GM18526 (cell line): ENCODE results near the gene MRPL18.

ENCODE experiments used
- POLR2A ChIP-seq: IDR thresholded peaks from 3 replicates; pipeline ENCODE4 v1.6.1; 2011; ENCODE audit not compliant: insufficient read length; ENCODE audit errors: extremely low read depth

The MRPL18 gene

DNA sequence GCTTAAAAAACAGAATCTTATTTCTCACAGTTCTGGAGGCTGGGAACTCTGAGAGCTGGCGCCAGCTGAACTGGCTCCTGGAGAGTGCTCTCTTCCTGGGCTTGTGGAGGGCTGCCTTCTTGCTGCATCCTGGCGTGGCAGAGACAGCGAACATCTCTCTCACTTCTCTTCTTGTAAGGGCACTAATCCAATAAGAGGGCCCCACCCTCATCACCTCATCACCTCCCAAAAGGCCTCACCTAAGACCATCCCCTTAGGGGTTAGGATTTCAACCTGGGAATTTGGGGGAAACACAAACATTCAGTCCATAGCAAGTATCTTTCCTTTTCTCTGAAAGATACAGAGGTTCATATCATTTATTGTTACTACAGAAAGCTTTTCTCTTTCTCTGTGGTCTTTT, 33.7 kb downstream of the MRPL18 start:
- TF ChIP-seq POLR2A, result no peak

DNA sequence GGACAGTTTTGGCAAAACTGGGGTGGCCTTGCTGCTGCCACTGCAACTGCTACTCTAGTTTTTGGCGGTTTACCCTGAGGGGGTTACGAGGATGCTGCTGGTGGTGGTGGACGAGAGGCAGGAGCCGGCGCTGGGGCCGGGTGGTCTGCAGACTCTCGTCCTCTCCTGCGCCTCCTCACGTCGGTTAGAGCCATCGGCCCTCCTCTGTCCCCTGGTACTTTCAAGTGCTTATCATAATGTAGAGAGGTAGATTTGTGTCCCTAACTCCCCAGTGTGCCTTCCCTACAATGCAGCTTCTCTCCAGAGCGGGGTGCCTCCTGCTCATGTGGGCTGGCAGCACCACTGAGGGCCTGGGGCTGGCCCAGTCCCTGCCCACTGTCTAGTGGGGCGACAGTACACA, 35.7 kb downstream of the MRPL18 start:
- no peak for TF ChIP-seq POLR2A

DNA sequence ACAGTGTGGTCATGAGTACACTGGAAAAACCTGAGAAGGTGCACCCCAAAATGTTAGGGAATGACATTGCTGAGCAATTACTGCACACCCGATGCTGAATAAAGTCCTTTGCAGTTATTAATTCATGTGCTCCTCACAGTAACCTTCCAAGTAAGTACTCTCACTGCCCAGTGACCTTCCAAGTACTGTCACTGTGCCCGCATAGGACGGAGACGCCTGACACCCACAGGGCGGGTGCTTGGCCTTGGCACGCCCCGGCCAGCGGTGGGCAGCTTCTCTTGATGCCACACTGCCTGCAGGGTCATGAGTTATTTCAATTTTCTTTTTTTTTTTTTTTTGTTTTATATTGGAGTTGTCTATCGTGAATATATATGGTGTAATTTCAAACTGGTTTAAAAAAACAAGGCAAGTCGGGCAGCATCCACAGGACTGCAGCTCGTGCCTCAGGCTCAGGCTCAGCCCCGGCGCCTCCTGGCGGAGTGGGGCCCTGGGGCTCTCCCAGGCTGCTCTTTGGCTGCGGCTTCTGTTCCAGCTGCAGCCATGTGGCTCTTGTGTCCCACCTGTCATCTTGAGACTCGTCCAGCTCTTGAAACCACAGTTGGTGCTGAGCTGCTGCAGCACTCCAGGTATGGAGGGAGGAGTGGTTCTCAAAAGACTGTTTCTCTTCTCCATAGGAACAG, 36.8 kb downstream of the MRPL18 start:
- no peak for TF ChIP-seq POLR2A

DNA sequence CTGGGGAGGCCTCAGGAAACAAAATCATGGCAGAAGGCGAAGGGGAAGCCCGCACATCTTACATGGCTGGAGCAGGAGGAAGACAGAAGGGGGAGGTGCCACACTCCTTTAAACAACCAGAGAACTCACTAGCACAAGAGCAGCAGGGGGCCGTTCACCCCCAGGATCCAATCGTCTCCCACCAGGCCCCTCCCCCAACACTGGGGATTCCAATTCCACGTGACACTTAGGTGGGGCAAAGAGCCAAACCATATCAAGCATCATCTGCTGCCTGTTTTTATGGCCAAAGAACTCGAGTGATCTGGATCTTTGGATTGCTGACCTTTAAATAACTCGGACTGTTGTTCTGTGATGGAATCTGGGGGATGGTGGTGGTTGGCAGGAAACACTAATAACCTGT, 37.8 kb downstream of the MRPL18 start:
- TF ChIP-seq POLR2A, result no peak

DNA sequence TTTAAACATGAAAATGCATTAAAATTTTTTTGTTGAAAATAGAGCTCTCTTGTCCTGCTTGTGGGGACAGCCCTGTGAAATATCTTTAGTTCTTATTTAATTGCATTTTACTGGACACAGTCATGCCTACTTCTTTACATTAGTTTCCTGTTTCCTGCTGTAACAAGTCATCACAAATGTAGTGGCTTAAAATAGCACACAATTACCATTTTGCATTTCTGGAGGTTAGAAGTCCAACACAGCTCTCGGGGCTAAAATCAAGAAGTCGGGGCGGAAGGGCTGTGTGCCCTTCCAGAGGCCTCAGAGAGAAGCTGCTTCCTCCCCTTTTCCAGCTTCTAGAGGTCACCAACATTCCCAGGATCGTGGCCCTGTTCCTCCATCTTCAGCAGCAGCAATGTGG, 39.3 kb downstream of the MRPL18 start:
- no peak for TF ChIP-seq POLR2A

DNA sequence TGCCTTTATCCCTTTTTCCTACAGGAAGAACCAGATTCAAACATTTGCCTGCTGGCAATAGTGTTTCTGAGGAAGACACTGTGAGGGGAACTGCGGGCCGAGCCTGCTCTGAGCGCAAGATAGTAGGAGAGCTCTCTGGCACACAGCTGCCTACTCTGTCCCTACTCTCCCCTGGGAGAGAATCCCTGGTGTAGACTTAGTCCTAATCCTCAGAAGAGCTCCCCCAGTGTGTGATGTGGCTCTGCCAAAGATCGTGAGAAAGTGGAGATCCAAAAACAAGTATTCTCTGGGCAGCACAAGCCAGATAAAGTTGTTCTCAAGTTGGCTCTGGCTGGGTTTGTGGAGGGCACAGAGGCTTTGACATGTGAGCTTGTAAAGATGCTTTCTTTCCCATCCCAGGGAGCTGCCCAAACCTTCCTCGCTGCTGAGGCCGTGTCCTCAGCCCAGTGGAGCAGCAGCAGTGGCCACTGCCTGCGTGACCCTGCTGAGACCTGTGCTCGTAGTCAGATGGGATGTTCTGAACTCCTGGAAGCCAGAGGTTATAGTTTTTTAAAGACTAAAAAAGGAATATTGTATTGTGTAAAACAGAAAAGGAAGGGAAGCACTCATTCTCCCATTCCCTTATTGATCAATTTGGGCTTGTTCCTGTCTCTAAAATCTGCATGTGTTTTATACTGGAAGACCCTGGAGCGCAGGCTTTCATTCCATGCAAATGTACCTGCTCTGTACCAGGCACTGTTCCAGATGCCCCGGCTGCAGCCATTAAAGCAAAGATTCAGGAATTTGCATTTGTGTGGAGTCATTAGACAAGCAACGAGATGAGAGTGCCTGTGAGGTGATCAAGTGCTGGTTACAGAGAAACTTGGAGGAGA, 40.5 kb downstream of the MRPL18 start:
- no peak for TF ChIP-seq POLR2A

DNA sequence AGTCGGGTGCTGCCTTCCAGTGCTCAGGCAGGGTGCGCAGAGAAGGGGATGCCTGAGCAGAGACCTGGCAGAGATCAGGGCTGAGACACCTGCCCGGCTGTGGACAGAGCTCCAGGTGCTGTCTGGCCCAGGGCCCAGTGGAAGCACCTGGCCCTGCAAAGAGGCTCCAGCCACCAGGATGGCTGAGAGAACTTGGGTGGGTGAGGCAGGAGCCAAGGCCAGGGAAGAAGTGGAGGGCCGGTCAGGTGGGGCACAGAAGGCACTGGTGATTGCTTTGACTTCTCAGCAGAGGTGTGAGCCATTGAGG, 41.1 kb downstream of the MRPL18 start:
- TF ChIP-seq POLR2A, result no peak

DNA sequence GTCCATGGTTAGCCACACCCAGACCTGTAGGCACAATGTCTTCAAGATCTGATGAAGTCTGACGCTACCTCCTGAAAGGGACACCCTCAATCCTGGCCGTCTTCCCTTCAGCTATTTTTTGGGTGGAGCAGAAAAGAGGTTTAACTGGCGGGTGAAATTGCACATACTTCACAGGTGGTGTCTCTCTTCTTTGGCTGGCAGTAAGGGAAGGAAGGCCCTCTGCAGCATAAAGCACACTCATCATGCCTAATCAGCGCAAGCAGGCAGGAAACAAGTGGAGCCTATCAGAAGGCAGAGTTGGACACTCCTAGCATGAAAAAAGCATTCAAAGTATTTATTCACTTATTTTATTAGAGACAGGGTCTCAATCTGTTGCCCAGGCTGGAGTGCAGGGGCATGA, 42.7 kb downstream of the MRPL18 start:
- TF ChIP-seq POLR2A, result no peak

DNA sequence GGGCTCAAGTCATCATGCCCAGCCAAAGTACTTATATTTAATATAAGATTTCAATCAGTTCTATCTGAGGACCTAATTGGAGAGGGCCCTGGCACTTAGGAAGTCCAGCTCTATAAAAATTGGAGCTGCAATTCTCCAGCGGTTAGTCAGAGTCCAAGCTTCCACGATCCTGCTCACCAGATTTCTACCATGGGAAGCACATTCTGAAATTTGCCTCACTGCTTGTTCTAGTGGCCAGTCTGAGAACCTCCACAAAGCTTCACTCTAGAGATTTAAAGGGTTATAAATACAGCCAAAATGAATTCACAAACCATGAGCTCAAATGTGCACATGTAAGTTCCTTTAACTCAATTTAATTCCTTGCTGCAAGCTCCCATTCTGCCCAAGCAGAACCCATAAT, 43.3 kb downstream of the MRPL18 start:
- TF ChIP-seq POLR2A, result no peak

DNA sequence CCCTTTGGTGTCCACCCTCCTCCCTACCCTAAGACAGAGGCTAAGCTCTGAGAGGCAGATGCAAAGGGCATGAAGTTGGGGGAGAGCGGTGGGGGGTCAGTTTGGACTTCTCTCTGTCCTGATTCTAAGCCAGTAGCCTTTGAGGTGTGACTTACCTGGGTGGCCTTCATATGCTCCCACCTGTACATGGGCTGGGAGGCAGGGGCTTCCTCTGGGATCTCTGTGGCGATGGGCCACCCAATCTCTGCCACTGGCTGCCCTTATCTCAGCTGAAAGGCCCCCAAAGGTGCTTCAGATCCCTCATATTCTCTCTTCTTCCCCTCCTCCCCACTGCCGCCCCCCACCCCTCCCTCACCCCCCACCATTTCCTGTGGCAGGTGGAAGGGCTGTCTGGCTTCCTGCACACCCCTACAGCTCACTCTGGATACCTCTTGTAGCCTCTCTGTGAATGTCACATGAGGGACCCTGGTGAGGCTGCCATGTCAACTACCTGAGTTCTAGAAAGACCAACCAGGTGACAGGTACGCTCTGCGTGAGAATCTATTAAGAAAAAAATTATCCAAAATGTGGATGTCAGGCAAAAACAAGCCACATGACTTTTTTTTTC, 43.8 kb downstream of the MRPL18 start:
- TF ChIP-seq POLR2A, result no peak

DNA sequence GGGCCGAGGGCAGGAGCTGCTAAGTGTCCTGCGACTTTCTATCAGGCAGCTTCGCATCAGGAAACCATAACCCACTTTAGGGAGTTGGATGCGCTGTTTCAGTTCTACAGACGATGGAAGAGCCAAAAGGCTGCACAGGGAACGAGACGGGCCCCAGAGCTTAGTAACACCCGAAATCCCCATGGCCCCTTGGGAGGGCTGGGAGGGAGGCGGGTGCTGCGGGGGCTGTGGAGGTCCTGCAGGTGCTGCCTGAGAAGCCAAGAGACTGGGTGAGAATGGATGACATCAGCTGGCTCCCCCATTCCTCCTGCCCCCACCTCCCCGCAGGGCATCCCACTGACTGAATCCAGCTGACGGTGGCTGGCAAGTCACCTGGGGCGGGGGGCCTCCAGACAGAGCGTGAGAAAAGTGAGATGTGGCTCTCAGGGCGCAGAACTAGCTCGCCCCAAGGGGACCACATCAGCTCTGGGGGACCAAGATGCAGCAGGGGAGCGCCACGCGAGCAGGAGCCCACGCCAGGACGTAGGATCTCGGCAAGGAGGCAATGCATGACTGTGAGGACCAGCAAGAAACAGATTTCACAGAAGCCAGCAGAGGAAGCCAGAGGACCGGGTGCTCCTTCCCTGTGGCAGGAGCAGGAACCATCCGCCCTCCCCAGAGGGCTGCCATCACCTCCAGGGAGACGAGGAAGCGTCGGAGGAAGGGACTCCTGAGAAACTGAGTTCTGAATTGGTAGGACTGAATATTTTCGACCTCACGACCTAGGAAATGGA, 46.6 kb downstream of the MRPL18 start:
- TF ChIP-seq POLR2A, result no peak

DNA sequence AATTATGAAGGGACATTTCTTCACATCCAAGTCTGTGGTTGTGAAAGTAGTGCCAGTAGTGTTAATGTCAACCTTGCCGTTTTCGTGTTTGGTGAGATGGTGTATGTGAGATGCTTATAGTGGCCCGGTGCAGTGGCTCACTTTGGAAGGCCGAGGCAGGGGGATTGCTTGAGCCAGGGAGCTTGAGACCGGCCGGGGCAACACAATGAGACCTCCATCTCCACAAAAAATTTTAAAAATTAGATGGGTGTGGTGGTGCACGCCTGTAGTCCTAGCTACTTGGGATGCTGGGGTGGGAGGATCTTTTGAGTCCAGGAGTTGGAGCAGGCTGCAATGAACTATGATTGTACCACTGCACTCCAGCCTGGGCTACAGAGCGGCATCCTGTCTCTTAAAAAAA, 47.2 kb downstream of the MRPL18 start:
- TF ChIP-seq POLR2A, result no peak

DNA sequence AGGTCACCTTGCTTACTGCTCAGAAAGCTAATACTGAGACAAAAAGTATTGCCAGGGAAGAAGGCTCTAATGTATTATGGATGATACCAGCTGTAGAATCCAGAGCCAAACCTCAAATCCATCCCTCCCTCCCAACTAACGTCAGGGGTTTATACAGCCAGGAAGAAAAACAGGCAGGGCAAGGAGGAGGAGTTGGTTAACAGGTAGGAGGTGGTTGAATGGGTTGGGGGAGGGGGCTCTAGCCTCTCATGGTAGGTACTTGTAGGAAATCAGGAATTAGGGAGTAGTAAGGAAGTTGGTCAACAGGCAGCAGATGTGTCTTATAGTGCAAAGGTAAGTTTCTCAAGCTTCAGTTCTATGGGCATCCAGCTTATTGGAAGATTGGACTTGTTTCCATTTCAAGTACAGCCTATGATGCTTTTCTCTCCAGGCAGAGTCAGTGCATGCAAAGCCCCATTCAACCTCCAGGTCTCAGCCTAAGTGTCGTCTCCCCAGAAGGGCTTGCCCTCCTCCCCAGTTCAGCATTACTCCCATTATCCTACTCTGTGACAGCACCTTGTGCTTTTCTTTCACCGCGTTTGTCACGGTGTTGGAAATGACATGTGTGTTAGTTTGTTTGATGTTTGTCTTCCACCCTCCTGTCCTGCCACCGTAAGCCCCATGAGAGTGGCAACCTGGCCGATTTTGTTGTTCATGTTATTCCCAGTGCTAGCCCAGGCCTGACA, 47.9 kb downstream of the MRPL18 start:
- TF ChIP-seq POLR2A, result no peak

DNA sequence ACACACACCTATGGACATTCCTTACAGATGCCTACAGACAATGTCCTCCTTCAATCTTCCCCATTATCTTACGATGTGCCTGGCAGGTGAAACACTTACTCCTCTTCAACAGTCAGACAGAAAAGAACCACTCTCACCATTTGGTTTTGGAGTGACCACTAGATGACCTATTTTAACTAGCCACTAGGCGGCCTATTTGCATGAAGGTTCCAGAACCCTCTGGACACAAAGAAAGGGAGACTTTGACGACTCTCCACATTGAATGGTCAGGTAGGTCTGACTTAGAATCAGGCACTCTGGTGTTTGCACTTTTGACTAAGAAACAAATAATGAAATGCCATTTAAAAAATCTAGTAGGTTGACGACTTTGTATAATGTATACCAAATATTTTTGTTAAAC, 51.8 kb downstream of the MRPL18 start:
- TF ChIP-seq POLR2A, result no peak
